Thyroid gland (tissue), 4 donors: ENCODE measurements around the gene EXOC3L4. TPM values are rescaled to one million over a fixed set of nuclear protein-coding genes. Genes with fewer than 3 reads are reported as not detected.

ENCODE experiments used
- DNase-seq, 2 donors: peaks; one replicate each; pipeline ENCODE4 v3.0.0-alpha.2; 2019
- H3K27ac ChIP-seq, 3 donors: fragments of 200-600 bp; sonication (generic); 1 replicate in 2 of 3; 2 replicates in 1 of 3; pipeline ENCODE4 v1.5.1; 2016 to 2019; ENCODE audit warnings: mild to moderate bottlenecking in 1 of 3, moderate library complexity in 1 of 3
- H3K27me3 ChIP-seq: fragments of 200-600 bp; sonication (generic); one replicate; pipeline ENCODE4 v1.5.1; 2019
- H3K36me3 ChIP-seq, 2 donors: fragments of 200-600 bp; sonication (generic); one replicate each; pipeline ENCODE4 v1.5.1; 2016 to 2019
- H3K4me1 ChIP-seq, 2 donors: fragments of 200-600 bp; sonication (generic); one replicate each; pipeline ENCODE4 v1.5.1; 2017 to 2019
- H3K4me3 ChIP-seq, 3 donors: fragments of 200-600 bp; sonication (generic); replicated peaks in 1 of 3; 1 replicate in 2 of 3; 2 replicates in 1 of 3; pipeline ENCODE4 v1.5.1; 2016; ENCODE audit warnings: mild to moderate bottlenecking in 1 of 3
- H3K9me3 ChIP-seq: fragments of 200-600 bp; sonication (generic); one replicate; pipeline ENCODE4 v1.5.1; 2017
- CTCF ChIP-seq, 6 experiments: fragments of 200-600 bp in 3 of 6; fragments of 450-650 bp in 3 of 6; sonication (generic) in 3 of 6; IDR thresholded peaks; one replicate each; pipeline ENCODE4 v1.5.1; 2016 to 2019; ENCODE audit warnings: antibody characterized with exemption in 6 of 6, mild to moderate bottlenecking in 2 of 6, inconsistent platforms in 1 of 6, moderate library complexity in 1 of 6
- POLR2A ChIP-seq, 2 donors: fragments of 450-650 bp; IDR thresholded peaks; one replicate each; pipeline ENCODE4 v1.6.1; 2017; ENCODE audit warnings: antibody characterized with exemption in 2 of 2, mild to moderate bottlenecking in 2 of 2, moderate library complexity in 1 of 2
- WGBS, 2 donors: methylation state at CpG; one replicate each; pipeline ENCODE4 v1.1.5; 2017; 5-methylcytosine and 5-hydroxymethylcytosine counted together
- intact Hi-C: fragments of 100-400 bp; cut with DNase I; formaldehyde crosslinking; loops from one replicate; pipeline ENCODE4 v1.15.1; 2023
- total RNA-seq, 4 donors: library from RNA; depleted of rRNA; stranded (reverse); fragments of >200 nt; gene quantifications; one replicate each; pipeline ENCODE4 v1.2.3, GENCODE V29; 2016

EXOC3L4 gene
- total RNA-seq, 4 donors from 2014 or later, result 0.44 to 0.78 TPM; not detected in 2

GRCh38 chr14:103073876-103074728, 20.4 kb upstream of the EXOC3L4 start:
- Histone ChIP-seq H3K9me3 (no peaks in the 10 kb centered on the region), H3K4me3 (no peak overlapping the region), H3K27ac (peak overlapping the region in 1 of 3 donors; percentile 60), H3K36me3 (no peaks in the 10 kb centered on the region), H3K4me1 (peaks cover 4 to 28% of the 10 kb centered on the region in 2 donors), H3K27me3 (no peaks in the 10 kb centered on the region)
- no peak for DNase-seq
- WGBS, 2 donors, result 74 to 89% methylated on average over 11 to 15 of the region's 21 CpGs
- TF ChIP-seq CTCF (IDR thresholded peaks at IDR 0.05) (no peak), POLR2A (IDR thresholded peaks at IDR 0.05) (no peak)
- intact Hi-C loops, result loop anchor here (10.0 kb wide), 1 partner anchor 221 kb away; no protein-coding TSS in a partner anchor

- Histone ChIP-seq H3K27me3 (no peaks in the 10 kb centered on the region), H3K9me3 (no peaks in the 10 kb centered on the region), H3K4me1 (peaks cover 4 to 28% of the 10 kb centered on the region in 2 donors), H3K4me3 (peak overlapping the region in 1 of 3 donors; percentile 25), H3K27ac (peak overlapping the region; percentile 50 to 73 (median 60)), H3K36me3 (no peaks in the 10 kb centered on the region)
- intact Hi-C loops, result loop anchor here (10.0 kb wide), 1 partner anchor 220 kb away; no protein-coding TSS in a partner anchor
- 25 to 42% methylated on average over 3 to 12 of the region's 21 CpGs for whole genome bisulfite sequencing, 2 donors
- DNase-seq, result peak; percentile 56 to 70
- no peak for TF ChIP-seq POLR2A (IDR thresholded peaks at IDR 0.05)
- TF ChIP-seq CTCF (IDR thresholded peaks at IDR 0.05), result no peak
Measured at GRCh38 chr14:103074729-103075367, 19.7 kb upstream of the EXOC3L4 start.

GRCh38 chr14:103078420-103078749, 16.1 kb upstream of the EXOC3L4 start:
- Histone ChIP-seq H3K4me1 (peaks cover 4 to 17% of the 10 kb centered on the region in 2 donors), H3K27me3 (no peaks in the 10 kb centered on the region), H3K4me3 (no peak overlapping the region), H3K27ac (no peak overlapping the region), H3K9me3 (no peaks in the 10 kb centered on the region), H3K36me3 (no peaks in the 10 kb centered on the region)
- 10 to 13% methylated on average over 9 of the region's 9 CpGs for WGBS, 2 donors
- DNase-seq, result peak; percentile 84 to 86
- TF ChIP-seq POLR2A (IDR thresholded peaks at IDR 0.05), result no peak
- TF ChIP-seq CTCF (IDR thresholded peaks at IDR 0.05), result peak; percentile 47 to 84 (median 72)
- intact Hi-C loops, result loop anchor here (10.0 kb wide), 1 partner anchor 216 kb away; no protein-coding TSS in a partner anchor

GRCh38 chr14:103078860-103079587, 15.5 kb upstream of the EXOC3L4 start:
- no peak for TF ChIP-seq POLR2A (IDR thresholded peaks at IDR 0.05)
- no peak for TF ChIP-seq CTCF (IDR thresholded peaks at IDR 0.05)
- H3K4me3 ChIP-seq, result no peak overlapping the region
- no peaks in the 10 kb centered on the region for H3K9me3 ChIP-seq
- intact Hi-C loops, result loop anchor here (10.0 kb wide), 1 partner anchor 216 kb away; no protein-coding TSS in a partner anchor
- WGBS, 2 donors, result 83 to 92% methylated on average over 9 to 10 of the region's 11 CpGs
- no peaks in the 10 kb centered on the region for H3K36me3 ChIP-seq
- DNase-seq, result no peak
- H3K27ac ChIP-seq, result no peak overlapping the region
- H3K27me3 ChIP-seq, result no peaks in the 10 kb centered on the region
- H3K4me1 ChIP-seq, result peaks cover 4 to 19% of the 10 kb centered on the region in 2 donors
